NT2/D1 (cell line): ENCODE data around the gene SELENOO.

Source experiments
- SUZ12 ChIP-seq: IDR thresholded peaks from 2 replicates; pipeline ENCODE4 v1.6.1; 2011; ENCODE audit not compliant: insufficient read length, insufficient read depth; ENCODE audit errors: extremely low read depth
- YY1 ChIP-seq: IDR thresholded peaks from 2 replicates; pipeline ENCODE4 v1.6.1; 2011; ENCODE audit not compliant: insufficient read length, insufficient read depth

DNA sequence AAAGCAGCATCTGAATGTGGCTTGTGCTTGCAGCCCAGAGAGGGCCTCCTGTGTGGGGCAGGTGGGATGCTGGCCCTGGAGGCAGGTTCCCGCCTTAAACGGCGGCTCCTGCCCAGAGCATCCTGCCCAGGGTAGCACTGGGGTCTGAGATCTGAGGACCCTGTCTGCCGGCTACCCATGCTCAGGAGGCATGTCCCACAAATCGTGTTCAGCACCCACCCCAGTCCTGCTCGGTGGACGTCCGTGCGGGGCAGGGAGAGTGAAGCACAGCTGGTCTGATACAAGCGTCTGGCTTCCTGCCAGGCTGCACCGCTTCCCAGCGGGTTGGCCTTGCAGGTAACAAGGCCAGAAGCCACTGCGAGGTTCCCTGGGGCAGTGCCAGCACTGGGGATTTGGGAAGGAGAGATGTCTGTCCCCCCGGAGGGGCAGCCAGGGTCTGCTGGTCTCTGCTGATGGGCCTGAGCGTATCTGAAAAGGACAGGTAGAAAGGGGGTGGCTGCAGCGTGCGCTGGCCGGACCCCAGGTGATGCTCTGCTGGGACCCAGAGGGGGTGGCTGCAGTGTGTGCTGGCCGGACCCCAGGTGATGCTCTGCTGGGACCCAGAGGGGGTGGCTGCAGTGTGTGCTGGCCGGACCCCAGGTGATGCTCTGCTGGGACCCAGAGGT lies 11.5 kb upstream of the SELENOO start:
- TF ChIP-seq SUZ12 (no peak), YY1 (no peak)
